Measurements from ENCODE around the gene TINAG. TPM values are rescaled to one million over a fixed set of nuclear protein-coding genes. Genes with fewer than 3 reads are reported as not detected.
"Not testable (repeated sequence)": the region's sequence is repeated elsewhere in the genome, so short reads cannot be mapped to it uniquely, and the experiment has no call there.

The TINAG gene
- total RNA-seq, 2 donors from 2014 or later: not detected

DNA sequence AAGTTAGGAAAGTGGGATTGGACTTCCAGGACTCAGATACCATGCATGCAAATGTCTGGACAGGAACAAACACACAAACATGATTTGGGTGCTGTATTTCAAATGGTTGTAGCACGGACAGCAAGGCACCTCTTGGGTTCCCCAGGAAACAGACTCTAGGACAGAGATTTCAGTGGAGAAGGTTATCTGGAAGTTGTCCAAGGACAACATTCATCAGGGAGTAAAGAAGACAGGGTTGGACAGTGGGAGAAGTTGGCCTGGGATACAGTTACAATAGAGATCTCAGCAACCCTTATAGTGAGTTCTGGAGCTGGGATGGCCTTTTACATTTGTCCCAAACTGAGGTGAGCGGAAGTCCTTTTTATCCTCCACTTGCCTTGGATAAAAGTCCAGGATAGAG is 19.8 kb upstream of the TINAG start:
- DNase-seq (ENCODE audit: low spot score) (no peak), ATAC-seq (no peak)
- H3K27ac Mint-ChIP-seq: no peak overlapping the region
- no peaks in the 10 kb centered on the region for H3K36me3 Mint-ChIP-seq
- H3K27me3 Mint-ChIP-seq: no peaks in the 10 kb centered on the region
- H3K4me3 Mint-ChIP-seq: no peak overlapping the region
- peaks cover 0 to 3% of the 10 kb centered on the region in 2 donors for H3K4me1 Mint-ChIP-seq (ENCODE audit: low read depth in 2 of 2)
- peaks cover 17% of the 10 kb centered on the region for H3K9me3 Mint-ChIP-seq

- peaks cover 18% of the 10 kb centered on the region for H3K9me3 Mint-ChIP-seq
- H3K27ac Mint-ChIP-seq: no peak overlapping the region
- no peaks in the 10 kb centered on the region for H3K27me3 Mint-ChIP-seq
- no peak for ATAC-seq
- no peak for DNase-seq (ENCODE audit: low spot score)
- H3K4me3 Mint-ChIP-seq: no peak overlapping the region
- H3K36me3 Mint-ChIP-seq: no peaks in the 10 kb centered on the region
- peaks cover 0 to 3% of the 10 kb centered on the region in 2 donors for H3K4me1 Mint-ChIP-seq (ENCODE audit: low read depth in 2 of 2)
Observed at GRCh38 chr6:54289426-54289825, 18.8 kb upstream of the TINAG start.

GRCh38 chr6:54291146-54291545 is 17.1 kb upstream of the TINAG start:
- no peaks in the 10 kb centered on the region for H3K27me3 Mint-ChIP-seq
- no peaks in the 10 kb centered on the region for H3K36me3 Mint-ChIP-seq
- ATAC-seq (no peak), DNase-seq (ENCODE audit: low spot score) (no peak)
- H3K9me3 Mint-ChIP-seq: peaks cover 20% of the 10 kb centered on the region
- H3K4me3 Mint-ChIP-seq: no peak overlapping the region
- peaks cover 0 to 3% of the 10 kb centered on the region in 2 donors for H3K4me1 Mint-ChIP-seq (ENCODE audit: low read depth in 2 of 2)
- no peak overlapping the region for H3K27ac Mint-ChIP-seq

GRCh38 chr6:54291738-54292137 is 16.5 kb upstream of the TINAG start:
- H3K27me3 Mint-ChIP-seq: no peaks in the 10 kb centered on the region
- no peak overlapping the region for H3K4me3 Mint-ChIP-seq
- ATAC-seq: no peak
- no peaks in the 10 kb centered on the region for H3K36me3 Mint-ChIP-seq
- peaks cover 21% of the 10 kb centered on the region for H3K9me3 Mint-ChIP-seq
- no peak for DNase-seq (ENCODE audit: low spot score)
- peaks cover 0 to 3% of the 10 kb centered on the region in 2 donors for H3K4me1 Mint-ChIP-seq (ENCODE audit: low read depth in 2 of 2)
- no peak overlapping the region for H3K27ac Mint-ChIP-seq

- ATAC-seq (no peak), DNase-seq (ENCODE audit: low spot score) (no peak)
- Mint-ChIP-seq H3K9me3 (peaks cover 11% of the 10 kb centered on the region), H3K4me3 (no peak overlapping the region), H3K27ac (no peak overlapping the region), H3K27me3 (no peaks in the 10 kb centered on the region), H3K4me1 (ENCODE audit: low read depth in 2 of 2) (peaks cover 0 to 3% of the 10 kb centered on the region in 2 donors), H3K36me3 (no peaks in the 10 kb centered on the region)
Observed at GRCh38 chr6:54294965-54295532, 13.2 kb upstream of the TINAG start.

DNA sequence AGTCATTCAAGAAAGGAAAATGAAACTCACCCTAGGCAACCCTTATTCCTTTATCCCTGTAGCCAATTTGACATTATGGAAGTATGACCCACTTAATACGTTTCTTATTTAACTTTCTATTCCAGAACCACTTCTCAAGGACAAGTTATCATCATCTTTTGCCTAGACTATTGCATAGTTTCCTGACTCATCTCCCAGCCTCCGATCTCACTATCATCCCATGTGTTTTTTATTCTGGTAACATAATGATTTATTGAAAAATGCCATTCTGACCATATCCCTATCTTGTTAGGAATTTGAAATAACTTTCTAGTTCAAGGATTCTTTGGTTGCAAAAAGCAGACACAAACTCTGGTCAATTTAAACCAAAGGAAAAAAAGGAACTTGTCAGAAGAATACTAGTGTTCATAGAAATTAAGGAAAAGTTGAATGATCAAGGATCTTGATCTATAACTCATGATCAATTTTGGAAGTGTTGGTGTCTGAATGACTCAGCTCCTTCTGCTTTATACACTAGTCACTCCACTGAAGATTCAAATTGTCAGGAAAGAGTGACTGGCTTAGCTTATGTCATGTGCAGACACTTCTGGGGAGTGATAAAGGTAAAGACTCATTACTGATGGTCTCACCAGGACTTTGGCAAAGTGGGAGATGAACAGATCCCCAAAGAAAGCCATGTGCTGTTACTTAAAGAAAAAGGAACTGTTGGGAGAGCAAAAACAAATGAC is 8.5 kb upstream of the TINAG start:
- no peak for ATAC-seq
- no peak overlapping the region for H3K27ac Mint-ChIP-seq
- no peaks in the 10 kb centered on the region for H3K36me3 Mint-ChIP-seq
- H3K4me1 Mint-ChIP-seq (ENCODE audit: low read depth in 2 of 2): no peaks in the 10 kb centered on the region
- H3K4me3 Mint-ChIP-seq: no peak overlapping the region
- no peak for DNase-seq (ENCODE audit: low spot score)
- no peaks in the 10 kb centered on the region for H3K27me3 Mint-ChIP-seq
- peaks cover 3% of the 10 kb centered on the region for H3K9me3 Mint-ChIP-seq

DNA sequence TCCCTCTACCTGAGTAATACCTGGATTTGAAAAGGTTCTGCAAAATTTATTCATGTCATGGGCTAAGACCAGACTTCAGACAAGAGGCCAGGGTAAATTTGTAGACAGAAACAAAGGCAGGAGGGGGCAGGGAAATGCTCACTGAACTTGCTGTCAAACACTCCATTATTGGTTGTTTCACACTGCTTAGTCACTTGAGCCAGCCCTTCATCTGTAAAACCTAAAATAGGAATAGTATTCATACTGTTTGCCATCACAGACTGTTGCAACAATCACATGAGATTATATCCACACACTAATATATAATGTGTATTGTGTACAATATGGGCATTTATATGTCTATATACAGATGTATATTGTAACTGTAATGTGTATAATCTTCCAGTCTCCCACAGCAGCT is 6.5 kb upstream of the TINAG start:
- Mint-ChIP-seq H3K27ac (no peak overlapping the region), H3K36me3 (no peaks in the 10 kb centered on the region), H3K27me3 (no peaks in the 10 kb centered on the region), H3K4me3 (no peak overlapping the region), H3K4me1 (ENCODE audit: low read depth in 2 of 2) (no peaks in the 10 kb centered on the region), H3K9me3 (no peaks in the 10 kb centered on the region)
- no peak for ATAC-seq
- no peak for DNase-seq (ENCODE audit: low spot score)

GRCh38 chr6:54307439-54307910 is 766 bp upstream of the TINAG start:
- Mint-ChIP-seq H3K4me3 (no peak overlapping the region), H3K4me1 (ENCODE audit: low read depth in 2 of 2) (no peaks in the 10 kb centered on the region), H3K9me3 (peaks cover 11% of the 10 kb centered on the region), H3K36me3 (peaks cover 4% of the 10 kb centered on the region), H3K27ac (no peak overlapping the region), H3K27me3 (no peaks in the 10 kb centered on the region)
- no peak for ATAC-seq
- DNase-seq (ENCODE audit: low spot score): no peak

GRCh38 chr6:54308986-54309315 is 710 bp downstream of the TINAG start:
- Mint-ChIP-seq H3K4me3 (no peak overlapping the region), H3K27me3 (no peaks in the 10 kb centered on the region), H3K36me3 (peaks cover 4% of the 10 kb centered on the region), H3K4me1 (ENCODE audit: low read depth in 2 of 2) (no peaks in the 10 kb centered on the region), H3K9me3 (peaks cover 11% of the 10 kb centered on the region), H3K27ac (no peak overlapping the region)
- DNase-seq (ENCODE audit: low spot score): no peak
- ATAC-seq: no peak

DNA sequence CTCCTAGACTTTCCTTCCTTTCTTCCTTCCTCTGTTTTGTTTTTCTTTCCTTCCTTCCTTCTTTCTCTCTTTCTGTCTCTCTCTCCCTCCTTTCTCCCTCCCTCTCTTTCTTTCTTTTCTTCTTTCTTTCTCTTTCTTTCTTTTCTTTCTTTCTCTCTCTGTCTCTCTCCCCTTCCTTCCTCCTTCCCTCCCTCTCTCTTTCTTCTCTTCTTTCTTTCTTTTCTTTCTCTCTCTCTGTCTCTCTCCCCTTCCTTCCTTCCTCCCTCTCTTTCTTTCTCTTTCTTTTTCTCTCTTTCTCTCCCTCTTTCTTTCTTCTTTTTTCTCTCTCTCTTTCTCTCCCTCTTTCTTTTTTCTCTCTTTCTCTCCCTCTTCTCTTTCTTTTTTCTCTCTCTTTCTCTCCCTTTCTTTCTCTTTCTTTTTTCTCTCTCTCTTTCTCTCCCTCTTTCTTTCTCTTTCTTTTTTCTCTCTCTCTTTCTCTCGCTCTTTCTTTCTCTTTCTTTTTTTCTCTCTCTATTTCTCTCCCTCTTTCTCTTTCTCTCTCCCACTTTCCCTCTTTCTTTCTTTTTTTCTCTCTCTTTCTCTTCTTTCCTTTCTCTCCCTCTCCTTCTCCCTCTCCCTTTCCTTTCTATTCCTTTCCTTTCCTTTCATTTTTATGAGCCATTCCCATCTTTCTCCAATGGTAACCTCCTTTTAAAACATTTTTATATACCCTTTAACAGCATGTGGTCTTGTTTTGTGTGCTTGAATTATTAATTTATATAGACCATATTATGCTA is 2.3 kb downstream of the TINAG start:
- no peak overlapping the region for H3K4me3 Mint-ChIP-seq
- DNase-seq (ENCODE audit: low spot score) (no peak), ATAC-seq (no peak)
- H3K4me1 Mint-ChIP-seq (ENCODE audit: low read depth in 2 of 2): no peaks in the 10 kb centered on the region
- H3K9me3 Mint-ChIP-seq: peaks cover 11% of the 10 kb centered on the region
- no peaks in the 10 kb centered on the region for H3K27me3 Mint-ChIP-seq
- H3K36me3 Mint-ChIP-seq: peaks cover 4% of the 10 kb centered on the region
- H3K27ac Mint-ChIP-seq: no peak overlapping the region

DNA sequence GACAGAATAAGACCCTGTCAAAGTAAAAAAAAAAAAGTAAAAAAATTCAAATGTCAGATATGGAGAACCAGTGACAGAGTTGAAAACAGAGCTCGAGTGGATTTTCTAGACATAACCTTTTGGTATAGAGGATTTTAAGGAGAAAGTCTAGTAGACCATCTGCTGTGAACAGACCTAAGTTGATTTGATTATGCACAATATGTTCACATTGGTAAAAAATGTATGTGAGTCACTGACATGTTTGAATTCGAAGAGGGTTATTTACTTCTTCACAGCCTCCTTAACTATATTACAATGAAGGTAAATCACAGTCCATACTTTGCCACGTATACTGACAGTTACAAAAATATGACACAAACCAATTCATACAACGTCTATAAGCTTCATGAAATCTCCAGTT is 7.4 kb downstream of the TINAG start:
- Mint-ChIP-seq H3K9me3 (peaks cover 6% of the 10 kb centered on the region), H3K4me3 (no peak overlapping the region), H3K36me3 (peaks cover 4% of the 10 kb centered on the region), H3K27ac (no peak overlapping the region), H3K4me1 (ENCODE audit: low read depth in 2 of 2) (no peaks in the 10 kb centered on the region), H3K27me3 (no peaks in the 10 kb centered on the region)
- no peak for DNase-seq (ENCODE audit: low spot score)
- ATAC-seq: no peak

- no peak overlapping the region for H3K27ac Mint-ChIP-seq
- peaks cover 5% of the 10 kb centered on the region for H3K9me3 Mint-ChIP-seq
- ATAC-seq (no peak), DNase-seq (ENCODE audit: low spot score) (no peak)
- no peaks in the 10 kb centered on the region for H3K36me3 Mint-ChIP-seq
- no peaks in the 10 kb centered on the region for H3K4me1 Mint-ChIP-seq (ENCODE audit: low read depth in 2 of 2)
- no peak overlapping the region for H3K4me3 Mint-ChIP-seq
- H3K27me3 Mint-ChIP-seq: no peaks in the 10 kb centered on the region
Observed at GRCh38 chr6:54320871-54321270, 12.6 kb downstream of the TINAG start.

DNA sequence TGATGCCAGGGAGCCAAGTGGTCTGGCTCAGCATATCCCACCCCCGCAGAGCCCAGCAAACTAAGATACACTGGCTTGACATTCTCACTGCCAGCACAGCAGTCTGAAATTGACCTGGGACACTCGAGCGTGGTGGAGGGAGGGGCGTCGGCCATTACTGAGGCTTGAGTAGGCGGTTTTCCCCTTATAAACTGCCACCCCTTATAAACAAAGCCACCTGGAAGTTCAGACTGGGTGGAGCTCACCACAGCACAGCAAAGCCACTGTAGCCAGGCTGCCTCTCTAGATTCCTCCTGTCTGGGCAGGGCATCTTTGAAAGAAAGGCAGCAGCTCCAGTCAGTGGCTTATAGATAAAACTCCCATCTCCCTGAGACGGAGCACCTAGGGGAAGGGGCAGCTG is 19.4 kb downstream of the TINAG start:
- DNase-seq (ENCODE audit: low spot score) (no peak), ATAC-seq (no peak)
- H3K36me3 Mint-ChIP-seq: peaks cover 16% of the 10 kb centered on the region
- H3K4me1 Mint-ChIP-seq (ENCODE audit: low read depth in 2 of 2): no peaks in the 10 kb centered on the region
- no peaks in the 10 kb centered on the region for H3K27me3 Mint-ChIP-seq
- H3K27ac Mint-ChIP-seq: no peak overlapping the region
- H3K9me3 Mint-ChIP-seq: peaks cover 24% of the 10 kb centered on the region
- no peak overlapping the region for H3K4me3 Mint-ChIP-seq

DNA sequence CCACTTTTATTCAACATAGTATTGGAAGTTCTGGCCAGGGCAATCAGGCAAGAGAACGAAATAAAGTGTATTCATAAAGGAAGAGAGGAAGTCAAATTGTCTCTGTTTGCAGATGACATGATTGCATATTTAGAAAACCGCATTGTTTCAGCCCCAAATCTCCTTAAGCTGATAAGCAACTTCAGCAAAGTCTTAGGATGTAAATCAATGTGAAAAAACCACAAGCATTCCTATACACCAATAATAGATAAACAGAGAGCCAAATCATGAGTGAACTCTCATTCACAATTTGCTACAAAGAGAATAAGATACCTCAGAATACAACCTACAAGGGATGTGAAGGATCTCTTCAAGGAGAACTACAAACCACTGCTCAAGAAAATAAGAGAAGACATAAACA is 23.3 kb downstream of the TINAG start:
- not testable (repeated sequence) for H3K27ac Mint-ChIP-seq; H3K4me3 Mint-ChIP-seq; DNase-seq (ENCODE audit: low spot score); H3K4me1 Mint-ChIP-seq (ENCODE audit: low read depth in 2 of 2); ATAC-seq; H3K27me3 Mint-ChIP-seq
- Mint-ChIP-seq H3K36me3 (peaks cover 16% of the 10 kb centered on the region), H3K9me3 (peaks cover 22% of the 10 kb centered on the region)

Data from natural killer cell treated with Interleukin-12 subunit alpha and Interleukin-12 subunit beta and Interleukin-15 and Interleukin-18, amount 100 ng/mL, for 72 hours (primary cell).